ENCODE data around the gene GABRB2.

The GABRB2 gene

DNA sequence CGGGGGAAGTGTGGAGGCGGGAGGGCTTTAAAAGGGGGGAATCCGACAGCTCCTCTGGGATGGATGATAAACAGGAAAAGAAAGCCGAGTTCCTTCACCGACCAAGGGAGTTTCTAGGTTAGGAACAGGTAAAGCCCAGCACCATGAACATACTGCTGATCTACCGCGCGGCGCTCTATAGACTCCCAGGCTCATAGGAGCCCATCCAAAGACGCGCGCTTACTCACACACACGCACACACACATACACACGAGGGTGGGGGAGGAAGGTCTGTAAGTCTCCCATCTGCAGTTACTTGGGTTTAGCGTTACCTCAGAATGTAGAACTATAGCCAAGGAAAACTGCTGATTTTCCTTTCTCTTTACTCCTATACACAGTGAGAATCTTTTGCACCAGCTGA is 2.6 kb upstream of the GABRB2 start (continued):
- TF ChIP-seq TSHZ2 (CRISPR knock-in tag; IDR thresholded peaks at IDR 0.05) (no peak), RARB (CRISPR knock-in tag; IDR thresholded peaks at IDR 0.05) (no peak), ZFP3 (CRISPR knock-in tag; IDR thresholded peaks at IDR 0.05) (no peak), CSDC2 (CRISPR knock-in tag; IDR thresholded peaks at IDR 0.05) (no peak), ZNF565 (CRISPR knock-in tag; conservative IDR thresholded peaks at IDR 0.05; ENCODE audit: low read depth) (no peak), BACH2 (CRISPR knock-in tag; IDR thresholded peaks at IDR 0.05; ENCODE audit: borderline replicate concordance) (no peak), ESRRG (CRISPR knock-in tag; IDR thresholded peaks at IDR 0.05) (no peak), ZFP30 (CRISPR knock-in tag; IDR thresholded peaks at IDR 0.05) (no peak)
- TF ChIP-seq, protein P1, sequence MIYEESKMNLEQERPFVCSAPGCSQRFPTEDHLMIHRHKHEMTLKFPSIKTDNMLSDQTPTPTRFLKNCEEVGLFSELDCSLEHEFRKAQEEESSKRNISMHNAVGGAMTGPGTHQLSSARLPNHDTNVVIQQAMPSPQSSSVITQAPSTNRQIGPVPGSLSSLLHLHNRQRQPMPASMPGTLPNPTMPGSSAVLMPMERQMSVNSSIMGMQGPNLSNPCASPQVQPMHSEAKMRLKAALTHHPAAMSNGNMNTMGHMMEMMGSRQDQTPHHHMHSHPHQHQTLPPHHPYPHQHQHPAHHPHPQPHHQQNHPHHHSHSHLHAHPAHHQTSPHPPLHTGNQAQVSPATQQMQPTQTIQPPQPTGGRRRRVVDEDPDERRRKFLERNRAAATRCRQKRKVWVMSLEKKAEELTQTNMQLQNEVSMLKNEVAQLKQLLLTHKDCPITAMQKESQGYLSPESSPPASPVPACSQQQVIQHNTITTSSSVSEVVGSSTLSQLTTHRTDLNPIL (CRISPR knock-in tag; IDR thresholded peaks at IDR 0.05; ENCODE audit: low read depth) = no peak

- ATAC-seq = no peak
- no peak for TF ChIP-seq ISL1 (CRISPR knock-in tag; IDR thresholded peaks at IDR 0.05)
- no peak for TF ChIP-seq PATZ1 (CRISPR knock-in tag; IDR thresholded peaks at IDR 0.05; ENCODE audit: borderline replicate concordance)
- no peak for TF ChIP-seq ZC3H10 (CRISPR knock-in tag; IDR thresholded peaks at IDR 0.05)
- TF ChIP-seq CSRNP3 (CRISPR knock-in tag; IDR thresholded peaks at IDR 0.05) = no peak
- TF ChIP-seq ZFP30 (CRISPR knock-in tag; IDR thresholded peaks at IDR 0.05) = no peak
- no peak for TF ChIP-seq ARNTL (CRISPR knock-in tag; IDR thresholded peaks at IDR 0.05; ENCODE audit: borderline replicate concordance, low read depth)
- TF ChIP-seq SNAI2 (CRISPR knock-in tag; IDR thresholded peaks at IDR 0.05) = no peak
- no peak for TF ChIP-seq TSHZ2 (CRISPR knock-in tag; IDR thresholded peaks at IDR 0.05)
- TF ChIP-seq OSR1 (CRISPR knock-in tag; IDR thresholded peaks at IDR 0.05) = no peak
- TF ChIP-seq ZFP3 (CRISPR knock-in tag; IDR thresholded peaks at IDR 0.05) = no peak
- TF ChIP-seq POU6F1 (CRISPR knock-in tag; IDR thresholded peaks at IDR 0.05; ENCODE audit: borderline replicate concordance, low read depth) = no peak
- TF ChIP-seq PPARA (CRISPR knock-in tag; IDR thresholded peaks at IDR 0.05; ENCODE audit: borderline replicate concordance) = no peak
- no peak for TF ChIP-seq CSDC2 (CRISPR knock-in tag; IDR thresholded peaks at IDR 0.05)
- TF ChIP-seq, protein P1 (CRISPR knock-in tag; IDR thresholded peaks at IDR 0.05; ENCODE audit: low read depth) = no peak
- TF ChIP-seq RARB (CRISPR knock-in tag; IDR thresholded peaks at IDR 0.05) = no peak
- TF ChIP-seq TOX (CRISPR knock-in tag; IDR thresholded peaks at IDR 0.05; ENCODE audit: borderline replicate concordance) = no peak
- TF ChIP-seq ESRRG (CRISPR knock-in tag; IDR thresholded peaks at IDR 0.05) = no peak
These were observed 2.1 kb upstream of the GABRB2 start for GRCh38 chr5:161548487-161549094.
